ENCODE data around the gene GPATCH8.

DNA sequence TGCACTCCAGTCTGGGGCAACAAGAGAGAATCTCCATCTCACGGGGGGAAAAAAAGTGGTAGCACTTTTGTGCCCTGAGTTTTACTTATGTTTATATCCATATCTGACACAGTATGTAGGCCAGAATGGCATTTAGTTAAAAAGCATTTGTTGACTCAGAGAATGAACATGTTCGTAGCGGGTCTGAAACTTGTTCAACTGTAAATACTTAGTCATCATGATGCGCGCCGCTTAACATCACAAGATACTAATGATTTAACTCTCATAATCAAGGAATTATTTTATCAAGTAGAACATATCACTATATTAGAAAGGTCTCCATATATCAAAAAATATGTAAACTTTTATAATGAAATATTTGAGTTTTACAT lies 58.5 kb downstream of the GPATCH8 start:
- TF ChIP-seq POLR2A (IDR thresholded peaks at IDR 0.05; ENCODE audit: low read depth, low read length) (no peak), TAF1 (IDR thresholded peaks at IDR 0.05; ENCODE audit: borderline replicate concordance, low read depth, low read length) (no peak), POLR2AphosphoS5 (IDR thresholded peaks at IDR 0.05; ENCODE audit: low read depth, low read length) (no peak)

All from GM12892 (cell line).